ENCODE data around the gene RUFY3. TPM values are rescaled to one million over a fixed set of nuclear protein-coding genes. Genes with fewer than 3 reads are reported as not detected.

The RUFY3 gene
- total and polyA plus RNA-seq, 2 experiments from 2014 or later: 18.3 to 29.2 TPM

Small RNA genes lying within 50 kb of the gene (small RNA-seq; reads per million reads assigned to genes)
- gene RF00026 (ENCODE audit: low replicate concordance): not detected
- not detected for gene RNU6-520P (ENCODE audit: low replicate concordance)
- gene RNU6-784P (ENCODE audit: low replicate concordance): 0.10 reads per million
- gene RNU6-891P (ENCODE audit: low replicate concordance): not detected

Other genes with a start within 250 kb of the RUFY3 start
- gene MUC7, start 249.8 kb upstream of the RUFY3 start, total RNA-seq (2014; rRNA removed; shearing (Covaris generic)): not detected in 2 replicates
- gene MUC7, start 249.8 kb upstream of the RUFY3 start, polyA plus RNA-seq (2016; fragmentation: Nextera tagmentation; extraction: Ambion mirVana): not detected in 2 replicates
- not detected in 2 replicates for gene AMTN, start 203.4 kb upstream of the RUFY3 start, total RNA-seq (2014; rRNA removed; shearing (Covaris generic))
- gene AMTN, start 203.4 kb upstream of the RUFY3 start, polyA plus RNA-seq (2016; fragmentation: Nextera tagmentation; extraction: Ambion mirVana): not detected in 2 replicates
- gene AMBN, start 129.7 kb upstream of the RUFY3 start, total RNA-seq (2014; rRNA removed; shearing (Covaris generic)): not detected in 2 replicates
- not detected in 2 replicates for gene AMBN, start 129.7 kb upstream of the RUFY3 start, polyA plus RNA-seq (2016; fragmentation: Nextera tagmentation; extraction: Ambion mirVana)
- not detected in 2 replicates for gene ENAM, start 93.2 kb upstream of the RUFY3 start, total RNA-seq (2014; rRNA removed; shearing (Covaris generic))
- gene ENAM, start 93.2 kb upstream of the RUFY3 start, polyA plus RNA-seq (2016; fragmentation: Nextera tagmentation; extraction: Ambion mirVana): not detected in 2 replicates
- not detected in 2 replicates for gene JCHAIN, start 55.5 kb upstream of the RUFY3 start, total RNA-seq (2014; rRNA removed; shearing (Covaris generic))
- 0.23 and 0.52 TPM in 2 replicates for gene JCHAIN, start 55.5 kb upstream of the RUFY3 start, polyA plus RNA-seq (2016; fragmentation: Nextera tagmentation; extraction: Ambion mirVana)
- 29.9 and 36.9 TPM in 2 replicates for gene UTP3, start 33.4 kb upstream of the RUFY3 start, total RNA-seq (2014; rRNA removed; shearing (Covaris generic))
- 44.3 and 45.3 TPM in 2 replicates for gene UTP3, start 33.4 kb upstream of the RUFY3 start, polyA plus RNA-seq (2016; fragmentation: Nextera tagmentation; extraction: Ambion mirVana)
- 101 and 108 TPM in 2 replicates for gene GRSF1, start 117.9 kb downstream of the RUFY3 start, total RNA-seq (2014; rRNA removed; shearing (Covaris generic))
- 71.1 and 77.3 TPM in 2 replicates for gene GRSF1, start 117.9 kb downstream of the RUFY3 start, polyA plus RNA-seq (2016; fragmentation: Nextera tagmentation; extraction: Ambion mirVana)
- gene MOB1B, start 180.4 kb downstream of the RUFY3 start, total RNA-seq (2014; rRNA removed; shearing (Covaris generic)): 30.2 and 40.4 TPM in 2 replicates
- gene MOB1B, start 180.4 kb downstream of the RUFY3 start, polyA plus RNA-seq (2016; fragmentation: Nextera tagmentation; extraction: Ambion mirVana): 7.3 and 7.9 TPM in 2 replicates

All from GM23338 (cell line).